ENCODE results near the gene MSRB1. TPM values are rescaled to one million over a fixed set of nuclear protein-coding genes. Genes with fewer than 3 reads are reported as not detected.

Gene MSRB1
- polyA plus RNA-seq, 2 donors, result 25.9 to 52.7 TPM

- Histone ChIP-seq H3K9me3 (ENCODE audit: control insufficient read depth in 2 of 2, insufficient read depth in 1 of 2, low read depth in 1 of 2, low read length in 1 of 2) (no peaks in the 10 kb centered on the region), H3K4me3 (ENCODE audit: low read depth in 1 of 2, low read length in 2 of 2) (no peak overlapping the region), H3K27ac (ENCODE audit: low read depth in 2 of 2, low read length in 1 of 2) (no peak overlapping the region), H3K4me1 (ENCODE audit: control insufficient read depth in 2 of 2, insufficient read depth in 2 of 2, low read length in 1 of 2) (peaks cover 0 to 9% of the 10 kb centered on the region in 2 donors), H3K27me3 (ENCODE audit: control insufficient read depth in 1 of 2, insufficient read depth in 2 of 2, low read length in 2 of 2) (peaks cover 0 to 3% of the 10 kb centered on the region in 2 donors), H3K36me3 (ENCODE audit: control insufficient read depth in 2 of 2, insufficient read depth in 2 of 2, low read length in 1 of 2) (no peaks in the 10 kb centered on the region)
- WGBS, 2 donors, result 35 to 43% methylated on average over 16 of the region's 16 CpGs
These were observed 52.8 kb downstream of the MSRB1 start for GRCh38 chr16:1890024-1890707.

Other genes with a start within 250 kb of the MSRB1 start
- 10 to 100 TPM; 21.6 to 73.8 TPM for gene MAPK8IP3, start 237.0 kb downstream of the MSRB1 start, polyA plus RNA-seq
- 100 to 1,000 TPM in 1 of 2 donors, 10 to 100 TPM in 1; 51.0 to 102 TPM for gene NME3, start 171.7 kb downstream of the MSRB1 start, polyA plus RNA-seq
- 10 to 100 TPM in 1 of 2 donors, 1 to 10 TPM in 1; 6.6 to 23.0 TPM for gene EME2, start 170.4 kb downstream of the MSRB1 start, polyA plus RNA-seq
- gene MRPS34, start 170.1 kb downstream of the MSRB1 start, polyA plus RNA-seq, result 100 to 1,000 TPM in 1 of 2 donors, 10 to 100 TPM in 1; 62.4 to 115 TPM
- 100 to 1,000 TPM in 1 of 2 donors, 10 to 100 TPM in 1; 69.1 to 126 TPM for gene SPSB3, start 160.6 kb downstream of the MSRB1 start, polyA plus RNA-seq
- gene NUBP2, start 160.2 kb downstream of the MSRB1 start, polyA plus RNA-seq, result 10 to 100 TPM; 41.5 to 57.8 TPM
- gene IGFALS, start 149.5 kb downstream of the MSRB1 start, polyA plus RNA-seq, result under 1 TPM; 0.01 to 0.14 TPM
- gene HAGH, start 116.4 kb downstream of the MSRB1 start, polyA plus RNA-seq, result 10 to 100 TPM; 41.1 to 57.9 TPM
- 10 to 100 TPM; 26.6 to 40.5 TPM for gene FAHD1, start 116.0 kb downstream of the MSRB1 start, polyA plus RNA-seq
- under 1 TPM in 1 of 2 donors, not detected in 1; 0.08 TPM for gene MEIOB, start 71.0 kb downstream of the MSRB1 start, polyA plus RNA-seq
- gene HS3ST6, start 24.8 kb downstream of the MSRB1 start, polyA plus RNA-seq, result 10 to 100 TPM in 1 of 2 donors, 1 to 10 TPM in 1; 8.0 to 16.3 TPM
- under 1 TPM; 0.06 to 0.14 TPM for gene RPL3L, start 11.5 kb upstream of the MSRB1 start, polyA plus RNA-seq
- gene NDUFB10, start 16.3 kb upstream of the MSRB1 start, polyA plus RNA-seq, result 100 to 1,000 TPM; 160 to 207 TPM
- gene RPS2, start 21.6 kb upstream of the MSRB1 start, polyA plus RNA-seq, result 1,000 to 10,000 TPM; 2,871 to 3,908 TPM
- under 1 TPM; 0.06 to 0.20 TPM for gene RNF151, start 23.7 kb upstream of the MSRB1 start, polyA plus RNA-seq
- gene TBL3, start 28.9 kb upstream of the MSRB1 start, polyA plus RNA-seq, result 10 to 100 TPM; 56.6 to 59.0 TPM
- gene NOXO1, start 38.3 kb upstream of the MSRB1 start, polyA plus RNA-seq, result 1 to 10 TPM; 2.7 to 9.3 TPM
- 10 to 100 TPM; 13.1 to 23.1 TPM for gene GFER, start 41.0 kb upstream of the MSRB1 start, polyA plus RNA-seq
- gene SYNGR3, start 46.8 kb upstream of the MSRB1 start, polyA plus RNA-seq, result under 1 TPM; 0.06 to 0.36 TPM
- 10 to 100 TPM; 27.9 to 36.4 TPM for gene ZNF598, start 66.6 kb upstream of the MSRB1 start, polyA plus RNA-seq
- gene NPW, start 76.6 kb upstream of the MSRB1 start, polyA plus RNA-seq, result under 1 TPM; 0.22 to 0.53 TPM
- gene NHERF2, start 83.7 kb upstream of the MSRB1 start, polyA plus RNA-seq, result 10 to 100 TPM; 26.3 to 36.1 TPM
- 10 to 100 TPM; 15.1 to 16.2 TPM for gene NTHL1, start 104.6 kb upstream of the MSRB1 start, polyA plus RNA-seq
- gene TSC2, start 104.8 kb upstream of the MSRB1 start, polyA plus RNA-seq, result 10 to 100 TPM; 31.1 to 66.6 TPM
- 10 to 100 TPM; 40.5 to 78.0 TPM for gene PKD1, start 192.7 kb upstream of the MSRB1 start, polyA plus RNA-seq
- gene RAB26, start 205.4 kb upstream of the MSRB1 start, polyA plus RNA-seq, result 1 to 10 TPM; 1.1 to 4.7 TPM
- 10 to 100 TPM; 40.1 to 41.5 TPM for gene TRAF7, start 212.6 kb upstream of the MSRB1 start, polyA plus RNA-seq

Data from esophagus (tissue), 2 donors.